ENCODE results near the gene MGRN1. TPM values are rescaled to one million over a fixed set of nuclear protein-coding genes. Genes with fewer than 3 reads are reported as not detected.

The MGRN1 gene
- total RNA-seq, 1 donor from 2014 or later = 91.5 TPM

GRCh38 chr16:4624827-4625559 lies 367 bp downstream of the MGRN1 start:
- H3K79me2 ChIP-seq (ENCODE audit: insufficient read depth, low read length) = peaks cover 50% of the 10 kb centered on the region
- no peaks in the 10 kb centered on the region for H3K27me3 ChIP-seq (ENCODE audit: insufficient read depth, low read length)
- no peaks in the 10 kb centered on the region for H3K9me3 ChIP-seq (ENCODE audit: insufficient read depth, low read depth, low read length)
- peak overlapping the region; percentile 89 for H3K27ac ChIP-seq (ENCODE audit: low read depth, low read length)
- H3K27ac Mint-ChIP-seq (ENCODE audit: unreplicated experiment) = peak overlapping the region; percentile 97
- H3K4me3 Mint-ChIP-seq (ENCODE audit: unreplicated experiment) = peak overlapping the region; percentile 99
- H3K27me3 Mint-ChIP-seq (ENCODE audit: low read depth, unreplicated experiment) = no peaks in the 10 kb centered on the region
- no peak for TF ChIP-seq EZH2 (IDR thresholded peaks at IDR 0.05; ENCODE audit: insufficient read depth, low read length)
- TF ChIP-seq, protein P1, sequence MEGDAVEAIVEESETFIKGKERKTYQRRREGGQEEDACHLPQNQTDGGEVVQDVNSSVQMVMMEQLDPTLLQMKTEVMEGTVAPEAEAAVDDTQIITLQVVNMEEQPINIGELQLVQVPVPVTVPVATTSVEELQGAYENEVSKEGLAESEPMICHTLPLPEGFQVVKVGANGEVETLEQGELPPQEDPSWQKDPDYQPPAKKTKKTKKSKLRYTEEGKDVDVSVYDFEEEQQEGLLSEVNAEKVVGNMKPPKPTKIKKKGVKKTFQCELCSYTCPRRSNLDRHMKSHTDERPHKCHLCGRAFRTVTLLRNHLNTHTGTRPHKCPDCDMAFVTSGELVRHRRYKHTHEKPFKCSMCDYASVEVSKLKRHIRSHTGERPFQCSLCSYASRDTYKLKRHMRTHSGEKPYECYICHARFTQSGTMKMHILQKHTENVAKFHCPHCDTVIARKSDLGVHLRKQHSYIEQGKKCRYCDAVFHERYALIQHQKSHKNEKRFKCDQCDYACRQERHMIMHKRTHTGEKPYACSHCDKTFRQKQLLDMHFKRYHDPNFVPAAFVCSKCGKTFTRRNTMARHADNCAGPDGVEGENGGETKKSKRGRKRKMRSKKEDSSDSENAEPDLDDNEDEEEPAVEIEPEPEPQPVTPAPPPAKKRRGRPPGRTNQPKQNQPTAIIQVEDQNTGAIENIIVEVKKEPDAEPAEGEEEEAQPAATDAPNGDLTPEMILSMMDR (IDR thresholded peaks at IDR 0.05; ENCODE audit: insufficient read depth, low read depth, low read length) = no peak
- H3K4me2 ChIP-seq (ENCODE audit: low read length) = peak overlapping the region; percentile 97
- H3K4me1 Mint-ChIP-seq (ENCODE audit: low read depth, unreplicated experiment) = peaks cover 20% of the 10 kb centered on the region
- DNase-seq (ENCODE audit: low read depth) (peak; percentile 56), FAIRE-seq (no peak)
- peak overlapping the region; percentile 84 for H2AFZ ChIP-seq (ENCODE audit: low read depth, low read length)
- H3K36me3 Mint-ChIP-seq (ENCODE audit: low read depth, unreplicated experiment) = peaks cover 2% of the 10 kb centered on the region
- H3K9ac ChIP-seq (ENCODE audit: low read length) = peak overlapping the region; percentile 97
- H3K9me3 Mint-ChIP-seq (ENCODE audit: unreplicated experiment) = no peaks in the 10 kb centered on the region
- peaks cover 35% of the 10 kb centered on the region for H4K20me1 ChIP-seq (ENCODE audit: insufficient read depth, low read length)
- H3K36me3 ChIP-seq (ENCODE audit: insufficient read depth, low read length) = no peaks in the 10 kb centered on the region
- peaks cover 14% of the 10 kb centered on the region for H3K4me1 ChIP-seq (ENCODE audit: insufficient read depth, low read length)
- peak overlapping the region; percentile 88 for H3K4me3 ChIP-seq (ENCODE audit: insufficient read depth, low read depth, low read length)

- TF ChIP-seq, protein P1 (IDR thresholded peaks at IDR 0.05; ENCODE audit: insufficient read depth, low read depth, low read length) = no peak
- no peak for TF ChIP-seq EZH2 (IDR thresholded peaks at IDR 0.05; ENCODE audit: insufficient read depth, low read length)
- Histone ChIP-seq H2AFZ (ENCODE audit: low read depth, low read length) (peak overlapping the region; percentile 38), H3K36me3 (ENCODE audit: insufficient read depth, low read length) (no peaks in the 10 kb centered on the region), H3K4me3 (ENCODE audit: insufficient read depth, low read depth, low read length) (peak overlapping the region; percentile 88), H3K9me3 (ENCODE audit: insufficient read depth, low read depth, low read length) (no peaks in the 10 kb centered on the region), H3K9ac (ENCODE audit: low read length) (peak overlapping the region; percentile 97), H3K79me2 (ENCODE audit: insufficient read depth, low read length) (peaks cover 57% of the 10 kb centered on the region), H3K27me3 (ENCODE audit: insufficient read depth, low read length) (no peaks in the 10 kb centered on the region), H3K4me2 (ENCODE audit: low read length) (peak overlapping the region; percentile 97), H3K4me1 (ENCODE audit: insufficient read depth, low read length) (peaks cover 14% of the 10 kb centered on the region), H3K27ac (ENCODE audit: low read depth, low read length) (peak overlapping the region; percentile 89), H4K20me1 (ENCODE audit: insufficient read depth, low read length) (peaks cover 42% of the 10 kb centered on the region)
- FAIRE-seq (no peak), DNase-seq (ENCODE audit: low read depth) (no peak)
- Mint-ChIP-seq H3K36me3 (ENCODE audit: low read depth, unreplicated experiment) (peaks cover 2% of the 10 kb centered on the region), H3K27me3 (ENCODE audit: low read depth, unreplicated experiment) (no peaks in the 10 kb centered on the region), H3K4me3 (ENCODE audit: unreplicated experiment) (peak overlapping the region; percentile 99), H3K4me1 (ENCODE audit: low read depth, unreplicated experiment) (peaks cover 20% of the 10 kb centered on the region), H3K9me3 (ENCODE audit: unreplicated experiment) (no peaks in the 10 kb centered on the region), H3K27ac (ENCODE audit: unreplicated experiment) (peak overlapping the region; percentile 97)
These were observed 1.0 kb downstream of the MGRN1 start for GRCh38 chr16:4625560-4626159.

Measured in astrocyte (in vitro differentiated cells and primary cell).